ENCODE measurements around the gene ANKRD55.
"Not testable (repeated sequence)": the region's sequence is repeated elsewhere in the genome, so short reads cannot be mapped to it uniquely, and the experiment has no call there.

- TF ChIP-seq, protein P1, sequence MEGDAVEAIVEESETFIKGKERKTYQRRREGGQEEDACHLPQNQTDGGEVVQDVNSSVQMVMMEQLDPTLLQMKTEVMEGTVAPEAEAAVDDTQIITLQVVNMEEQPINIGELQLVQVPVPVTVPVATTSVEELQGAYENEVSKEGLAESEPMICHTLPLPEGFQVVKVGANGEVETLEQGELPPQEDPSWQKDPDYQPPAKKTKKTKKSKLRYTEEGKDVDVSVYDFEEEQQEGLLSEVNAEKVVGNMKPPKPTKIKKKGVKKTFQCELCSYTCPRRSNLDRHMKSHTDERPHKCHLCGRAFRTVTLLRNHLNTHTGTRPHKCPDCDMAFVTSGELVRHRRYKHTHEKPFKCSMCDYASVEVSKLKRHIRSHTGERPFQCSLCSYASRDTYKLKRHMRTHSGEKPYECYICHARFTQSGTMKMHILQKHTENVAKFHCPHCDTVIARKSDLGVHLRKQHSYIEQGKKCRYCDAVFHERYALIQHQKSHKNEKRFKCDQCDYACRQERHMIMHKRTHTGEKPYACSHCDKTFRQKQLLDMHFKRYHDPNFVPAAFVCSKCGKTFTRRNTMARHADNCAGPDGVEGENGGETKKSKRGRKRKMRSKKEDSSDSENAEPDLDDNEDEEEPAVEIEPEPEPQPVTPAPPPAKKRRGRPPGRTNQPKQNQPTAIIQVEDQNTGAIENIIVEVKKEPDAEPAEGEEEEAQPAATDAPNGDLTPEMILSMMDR (IDR thresholded peaks at IDR 0.05): not testable (repeated sequence)
- TF ChIP-seq EZH2, EZH2phosphoT487 (IDR thresholded peaks at IDR 0.05): not testable (repeated sequence)
These were observed 76.4 kb downstream of the ANKRD55 start for GRCh38 chr5:56156585-56157190.

All from neural progenitor cell (in vitro differentiated cells).